ENCODE measurements around the gene TEX52.

TEX52 gene

DNA sequence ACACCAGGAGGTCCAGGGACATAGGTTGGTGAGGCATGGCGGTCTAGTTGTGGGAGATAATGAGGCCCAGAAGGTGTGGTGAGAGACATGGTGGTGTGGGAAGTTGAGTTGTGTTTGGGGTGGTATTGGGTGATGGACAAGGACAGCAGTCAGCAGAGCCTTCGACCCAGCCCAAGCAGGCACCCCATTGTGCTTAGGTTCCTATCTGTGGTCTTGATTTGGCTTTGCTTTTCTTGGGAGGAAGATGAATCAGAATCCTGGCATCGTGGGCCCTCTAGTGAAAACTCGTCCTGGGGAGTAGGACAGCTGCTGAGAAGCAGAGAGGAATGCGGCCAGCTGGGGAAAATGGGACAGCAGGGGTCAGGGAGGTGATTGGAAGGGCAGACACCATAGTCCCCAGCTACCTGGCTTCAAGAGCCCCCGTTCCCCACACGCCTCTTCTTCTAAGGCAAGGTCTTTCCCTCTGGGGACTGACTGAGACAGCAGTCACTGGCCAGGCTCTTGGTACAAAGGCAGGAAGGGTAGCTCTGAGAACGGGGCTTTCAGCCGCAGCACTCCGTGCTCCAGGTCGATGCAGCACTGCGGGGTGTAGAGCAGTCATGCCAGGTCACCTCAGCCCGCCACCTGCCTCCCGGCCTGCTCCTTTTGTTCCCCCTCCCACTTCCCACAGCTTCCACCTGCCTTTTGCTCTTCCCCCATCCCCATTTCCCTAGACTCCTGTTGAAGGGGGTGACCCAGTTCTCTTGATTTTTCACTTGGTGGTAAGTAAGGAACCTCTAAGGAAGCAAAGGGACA lies 29.9 kb downstream of the TEX52 start:
- DNase-seq, result no peak

DNA sequence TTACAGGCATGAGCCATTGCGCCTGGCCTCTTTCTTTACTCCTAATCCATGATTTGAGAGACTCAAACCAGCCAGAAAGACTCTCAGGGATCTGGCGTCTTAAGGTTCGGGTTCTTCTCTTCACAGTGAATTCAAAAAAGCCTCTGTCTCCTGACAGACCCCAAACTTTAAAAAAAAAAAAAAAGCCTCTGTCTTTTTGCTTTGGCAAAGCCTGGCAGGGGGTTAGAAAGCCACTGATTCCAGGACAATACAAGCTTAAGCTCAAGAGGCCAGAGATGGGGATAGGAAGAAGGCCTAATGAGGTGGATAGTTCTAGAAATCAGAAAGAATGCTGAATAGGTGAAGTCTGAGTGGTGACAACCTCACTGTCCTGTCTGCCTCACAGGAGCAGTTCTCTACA lies 30.8 kb downstream of the TEX52 start:
- no peak for DNase-seq

DNA sequence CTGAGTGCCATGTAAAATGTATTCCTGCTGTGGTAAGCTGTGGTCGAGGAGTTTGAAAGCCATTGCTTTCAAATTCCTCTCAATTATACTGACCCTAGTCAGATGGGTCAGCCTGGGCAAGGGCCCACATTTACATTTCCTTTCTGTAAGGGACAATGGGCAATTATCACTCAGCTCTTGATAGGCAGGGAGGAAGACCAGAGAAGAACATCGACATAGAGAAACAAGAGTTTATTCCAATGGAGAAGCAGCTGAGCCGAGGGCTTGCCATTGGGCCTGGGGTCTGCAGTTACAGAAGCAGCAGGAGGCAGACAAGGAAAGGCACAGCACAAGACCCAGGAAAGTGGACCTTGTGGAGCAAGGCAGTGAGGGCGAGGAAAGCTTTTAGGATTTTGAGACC lies 31.7 kb downstream of the TEX52 start:
- DNase-seq, result no peak

DNA sequence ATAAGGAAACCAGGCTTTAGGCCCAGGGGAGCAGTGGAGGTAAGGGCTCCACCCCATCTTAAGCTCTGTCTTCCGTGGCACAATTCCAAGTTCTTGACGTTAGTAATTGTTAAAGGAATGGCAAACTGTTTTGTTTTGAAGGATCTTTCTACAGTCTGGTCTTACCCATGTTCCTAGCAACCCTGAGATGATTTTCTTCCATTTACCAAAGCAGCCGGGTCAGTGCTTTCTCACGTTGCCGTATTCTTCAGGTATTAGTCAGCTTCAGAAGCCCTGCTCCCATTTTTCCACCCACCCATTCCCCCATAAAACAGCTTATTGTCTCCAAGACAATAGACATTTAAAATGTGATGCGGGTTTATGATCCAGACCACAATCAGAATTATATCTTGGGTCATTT lies 32.3 kb downstream of the TEX52 start:
- DNase-seq, result no peak

DNA sequence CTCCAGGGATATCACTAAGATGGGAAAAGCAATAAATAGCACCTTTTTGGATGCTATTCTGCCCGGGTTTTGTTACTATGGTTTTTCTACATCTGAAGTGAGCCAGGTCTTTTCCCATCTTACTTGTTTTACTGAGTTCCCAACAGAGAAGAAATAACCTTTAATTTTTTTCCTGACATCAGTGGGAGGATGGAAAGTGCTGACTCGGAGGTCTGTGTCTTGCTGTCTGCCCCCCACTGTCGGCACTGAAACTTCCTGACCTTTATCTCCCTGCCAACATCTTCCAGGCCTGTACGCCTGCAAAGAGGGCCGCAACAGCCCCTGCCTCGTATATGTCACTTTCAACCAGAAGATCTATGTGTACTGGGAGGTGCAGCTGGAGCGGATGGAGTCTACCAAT lies 33.4 kb downstream of the TEX52 start:
- no peak for DNase-seq

DNA sequence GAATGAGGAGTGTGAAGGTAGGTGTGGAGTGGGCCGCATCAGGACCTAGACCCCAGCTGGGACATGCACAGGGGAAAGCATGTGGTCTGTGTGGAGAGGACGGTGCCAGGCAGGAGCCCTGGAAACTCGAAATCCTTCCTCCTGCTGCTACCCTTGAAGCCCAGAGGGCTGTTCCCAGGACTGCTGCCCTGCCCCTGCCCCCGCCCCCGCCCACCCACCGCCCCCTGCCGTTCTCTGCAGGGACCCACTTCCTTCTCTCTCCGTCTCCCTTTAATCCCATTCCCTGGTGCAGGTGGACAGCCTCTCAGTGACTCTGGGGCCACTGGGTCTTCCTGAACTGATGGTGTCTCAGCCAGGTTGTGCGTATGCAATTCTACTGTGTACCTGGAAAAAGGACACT lies 36.4 kb downstream of the TEX52 start:
- DNase-seq, result no peak

DNA sequence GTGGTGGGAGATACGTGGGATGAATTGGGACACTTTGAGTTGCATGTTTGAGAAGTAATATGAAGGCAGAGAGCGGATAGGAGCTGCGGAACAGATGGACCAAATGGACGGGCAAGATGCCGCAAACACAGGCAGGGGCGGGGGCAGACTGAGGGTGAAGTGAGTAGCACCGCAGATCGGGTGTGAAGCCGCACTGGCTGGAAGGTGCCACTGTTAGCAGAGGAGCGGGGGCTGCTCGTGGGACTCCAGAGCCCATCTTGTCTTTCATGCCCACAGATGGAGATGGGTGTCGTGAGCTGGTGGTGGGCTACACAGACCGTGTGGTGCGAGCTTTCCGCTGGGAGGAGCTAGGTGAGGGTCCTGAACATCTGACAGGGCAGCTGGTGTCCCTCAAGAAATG lies 37.0 kb downstream of the TEX52 start:
- no peak for DNase-seq

DNA sequence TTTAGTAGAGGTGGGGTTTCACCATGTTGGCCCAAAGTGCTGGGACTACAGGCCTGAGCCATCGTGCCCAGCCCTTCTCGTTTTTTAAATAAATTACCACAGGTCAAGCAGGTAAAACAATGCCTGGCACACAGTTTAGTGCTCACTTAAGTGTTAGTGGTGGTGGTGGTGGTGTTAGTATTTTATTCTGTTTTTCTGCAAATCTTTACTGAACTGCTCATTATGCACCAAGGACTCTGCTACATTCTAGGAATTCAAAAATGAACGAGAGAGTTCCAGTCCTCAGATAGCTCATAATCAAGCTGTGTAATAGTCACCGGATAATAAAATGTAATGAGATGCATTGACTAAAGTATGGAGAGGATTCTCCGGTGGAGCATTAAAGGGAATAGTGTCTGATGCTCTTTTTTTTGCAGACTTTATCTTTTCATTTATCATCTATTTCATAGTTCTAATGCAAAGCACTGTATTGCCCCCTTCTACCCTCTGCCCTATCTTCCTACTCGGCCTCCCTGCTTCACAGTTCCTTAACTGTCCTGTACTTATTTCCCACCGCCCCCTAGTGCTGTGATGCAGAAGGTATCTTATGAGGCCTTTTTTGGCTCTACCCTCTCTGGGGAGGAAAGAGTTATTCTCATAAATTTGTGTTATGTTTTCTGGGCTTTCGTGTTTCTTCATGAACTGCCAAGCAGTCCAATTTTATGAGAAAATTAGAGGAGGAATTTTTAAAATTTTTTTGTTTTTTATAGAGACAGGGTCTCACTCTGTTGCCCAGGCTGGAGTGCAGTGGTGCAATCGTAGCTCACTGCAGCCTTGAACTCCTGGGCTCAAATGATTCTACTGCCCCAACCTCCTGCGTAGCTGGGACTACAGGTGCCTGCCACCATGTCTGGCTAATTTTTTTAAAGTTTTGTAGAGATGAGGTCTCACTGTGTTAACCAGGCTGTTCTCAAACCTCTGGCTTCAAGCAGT lies 43.3 kb downstream of the TEX52 start:
- DNase-seq, result peak; percentile 77

DNA sequence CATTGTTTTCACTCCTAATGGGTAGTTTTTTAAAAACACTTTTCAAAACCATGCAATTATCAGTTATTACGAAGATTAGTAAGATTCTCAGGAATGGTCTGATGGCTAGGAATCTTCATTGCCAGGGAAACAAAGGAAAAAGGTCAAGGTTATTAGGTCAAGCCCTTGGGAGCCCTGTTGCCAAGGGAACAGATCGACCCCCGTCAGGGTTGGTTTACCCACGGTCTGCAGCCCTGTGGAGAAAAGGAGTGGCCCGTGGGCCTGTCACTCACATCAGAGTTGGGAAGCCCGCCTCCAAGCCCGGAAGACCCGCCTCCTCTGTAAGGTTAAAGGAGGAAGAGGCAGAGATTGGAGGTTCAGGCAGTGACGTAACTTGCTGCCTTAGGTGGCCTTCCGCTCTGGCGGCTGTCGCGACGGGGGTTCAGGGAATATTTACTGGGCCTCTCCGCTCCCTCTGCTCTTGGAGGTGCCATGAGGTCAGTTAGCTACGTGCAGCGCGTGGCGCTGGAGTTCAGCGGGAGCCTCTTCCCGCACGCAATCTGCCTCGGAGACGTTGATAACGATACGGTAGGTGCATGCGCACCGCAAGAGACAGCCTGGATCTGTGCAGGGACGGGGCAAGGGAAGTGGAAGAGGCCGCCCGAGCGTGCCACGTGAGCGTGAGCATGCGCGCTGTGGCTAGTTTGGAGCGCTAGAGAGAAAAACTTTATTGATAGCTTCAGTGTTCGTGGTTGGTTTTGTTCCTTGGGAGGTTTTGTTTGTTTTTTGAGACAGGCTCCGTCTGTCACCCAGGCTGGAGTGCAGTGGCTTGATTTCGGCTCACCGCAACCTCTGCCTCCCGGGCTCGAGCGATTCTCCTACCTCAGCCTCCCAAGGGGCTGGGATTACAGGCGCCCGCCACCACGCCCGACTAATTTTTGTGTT lies 44.3 kb downstream of the TEX52 start, which contains the start of gene ITFG2:
Gene ITFG2, plus strand, starts transcription at position 379 of the 924 bp plus-strand sequence. Its CDS starts 93 bp downstream, at position 472.
- DNase-seq, result peak; percentile 100

DNA sequence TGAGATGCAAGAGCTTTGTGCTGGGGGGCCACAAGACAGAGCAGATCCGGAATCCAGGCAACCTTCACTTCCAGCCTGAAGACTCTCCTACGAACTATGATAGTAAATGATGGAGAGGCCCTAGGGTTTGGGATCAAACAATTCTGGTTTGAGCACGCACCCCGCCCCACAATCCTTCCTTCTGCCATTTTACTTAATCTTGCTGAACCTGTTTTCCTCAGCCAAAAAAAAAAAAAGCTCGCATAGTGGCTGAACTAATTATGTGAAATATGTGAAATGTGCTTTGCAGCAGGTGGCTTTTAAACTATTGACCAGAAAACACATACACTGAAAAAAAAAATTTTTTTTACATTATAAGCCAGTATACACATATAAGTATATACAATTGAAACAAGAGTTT lies 45.0 kb downstream of the TEX52 start:
- DNase-seq, result peak; percentile 60

DNA sequence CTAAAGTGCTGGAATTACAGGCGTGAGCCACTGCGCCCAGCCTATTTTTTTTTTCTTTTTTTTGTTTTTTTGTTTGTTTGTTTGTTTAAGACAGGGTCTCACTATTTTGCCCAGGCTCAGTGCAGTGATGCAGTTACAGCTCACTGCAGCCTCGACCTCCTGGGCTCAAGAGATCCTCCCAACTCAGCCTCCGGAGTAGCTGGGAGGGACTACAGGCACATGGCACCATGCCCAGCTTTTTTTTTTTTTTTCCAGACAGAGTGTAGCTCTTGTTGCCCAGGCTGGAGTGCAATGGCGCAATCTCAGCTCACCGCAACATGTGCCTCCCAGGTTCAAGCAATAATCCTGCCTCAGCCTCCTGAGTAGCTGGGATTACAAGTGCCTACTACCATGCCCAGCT lies 50.1 kb downstream of the TEX52 start:
- no peak for DNase-seq

DNA sequence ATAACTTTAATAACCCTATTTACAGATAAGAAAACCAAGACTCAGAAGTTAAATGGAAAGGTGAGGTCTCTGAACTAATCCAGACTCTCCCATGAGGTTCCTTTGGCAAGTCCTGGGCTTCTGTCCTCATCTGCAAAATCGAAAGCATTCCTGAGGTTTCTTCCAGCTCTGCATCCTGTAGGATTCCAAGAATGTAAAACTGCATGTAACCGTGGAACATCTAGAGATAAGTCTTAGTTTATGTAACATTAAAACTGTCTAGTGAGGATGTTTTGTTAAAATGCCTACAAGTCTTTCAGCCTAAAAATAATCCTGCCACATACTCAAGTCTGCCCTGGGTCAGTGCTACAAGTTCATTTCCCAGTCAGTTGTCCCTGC lies 51.7 kb downstream of the TEX52 start:
- no peak for DNase-seq

DNA sequence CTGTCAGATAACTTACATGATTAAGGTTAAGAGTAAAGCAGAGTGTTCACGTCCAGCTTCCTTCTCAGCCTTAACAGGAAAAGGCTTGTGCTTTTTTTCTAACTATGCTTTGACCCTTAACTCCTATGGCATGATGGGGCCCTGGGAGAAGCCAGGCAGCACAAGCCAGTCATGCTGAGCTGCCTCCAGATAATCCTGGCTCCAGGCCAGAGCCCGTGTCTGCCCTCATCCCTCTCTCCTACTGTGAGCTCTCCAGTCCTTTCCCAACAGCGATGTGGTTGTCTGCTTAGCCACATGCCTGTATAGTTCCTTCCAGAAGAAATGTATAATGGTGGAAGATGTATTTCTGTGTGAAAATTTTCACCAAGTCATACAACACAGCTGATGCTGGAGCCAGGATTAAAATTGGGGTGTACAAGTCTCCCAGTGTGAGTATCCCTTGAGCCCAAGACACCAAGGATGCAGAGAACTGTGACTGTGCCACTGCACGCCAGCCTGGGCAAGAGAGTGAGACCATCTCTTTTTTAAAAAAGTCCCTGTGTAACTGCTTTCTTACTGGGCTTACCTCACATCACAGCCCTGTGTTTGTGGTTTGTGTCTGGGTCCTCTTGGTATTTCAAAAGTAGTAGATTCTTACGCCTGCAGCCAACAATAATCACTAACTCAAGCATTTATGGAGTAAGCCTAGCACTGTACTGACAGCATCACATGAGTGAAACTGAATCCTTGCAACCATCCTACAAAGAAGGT lies 52.3 kb downstream of the TEX52 start:
- DNase-seq, result peak; percentile 26

DNA sequence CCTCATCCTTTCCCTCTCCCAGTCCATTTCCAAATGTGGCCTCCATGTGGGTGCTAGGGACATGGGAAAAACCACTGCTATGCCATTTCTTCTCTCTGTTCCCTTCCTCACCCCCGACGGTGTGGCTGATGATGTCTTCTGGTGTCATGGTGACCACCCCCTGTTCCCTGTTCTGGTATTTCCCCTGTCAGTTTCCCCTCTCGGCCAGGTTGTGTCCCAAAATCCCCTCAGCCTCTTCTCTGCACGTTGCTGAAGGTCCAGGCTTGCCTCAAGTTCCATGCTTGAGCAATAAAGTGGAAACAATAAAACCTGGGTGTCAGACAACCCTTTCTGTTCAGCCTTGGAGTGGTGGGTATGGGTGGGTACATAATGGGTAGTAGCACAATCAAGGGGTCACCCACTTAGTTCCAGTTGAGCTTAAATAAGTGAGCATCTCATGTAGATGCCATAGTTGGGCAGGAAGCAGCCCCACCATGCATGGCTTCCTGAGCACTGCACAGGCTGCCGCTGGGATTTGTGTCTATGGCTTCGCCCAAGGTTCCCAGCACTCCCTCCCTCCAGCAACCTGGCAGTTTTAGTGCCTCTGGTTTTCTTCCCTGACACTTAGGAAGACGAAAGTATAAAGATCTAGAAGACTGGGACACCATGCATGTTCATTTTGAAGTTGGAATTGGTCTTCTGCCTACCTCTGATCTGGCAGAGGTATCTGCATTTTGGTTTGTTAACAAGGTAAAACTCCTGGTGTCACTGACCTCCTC lies 53.0 kb downstream of the TEX52 start:
- DNase-seq, result no peak

DNA sequence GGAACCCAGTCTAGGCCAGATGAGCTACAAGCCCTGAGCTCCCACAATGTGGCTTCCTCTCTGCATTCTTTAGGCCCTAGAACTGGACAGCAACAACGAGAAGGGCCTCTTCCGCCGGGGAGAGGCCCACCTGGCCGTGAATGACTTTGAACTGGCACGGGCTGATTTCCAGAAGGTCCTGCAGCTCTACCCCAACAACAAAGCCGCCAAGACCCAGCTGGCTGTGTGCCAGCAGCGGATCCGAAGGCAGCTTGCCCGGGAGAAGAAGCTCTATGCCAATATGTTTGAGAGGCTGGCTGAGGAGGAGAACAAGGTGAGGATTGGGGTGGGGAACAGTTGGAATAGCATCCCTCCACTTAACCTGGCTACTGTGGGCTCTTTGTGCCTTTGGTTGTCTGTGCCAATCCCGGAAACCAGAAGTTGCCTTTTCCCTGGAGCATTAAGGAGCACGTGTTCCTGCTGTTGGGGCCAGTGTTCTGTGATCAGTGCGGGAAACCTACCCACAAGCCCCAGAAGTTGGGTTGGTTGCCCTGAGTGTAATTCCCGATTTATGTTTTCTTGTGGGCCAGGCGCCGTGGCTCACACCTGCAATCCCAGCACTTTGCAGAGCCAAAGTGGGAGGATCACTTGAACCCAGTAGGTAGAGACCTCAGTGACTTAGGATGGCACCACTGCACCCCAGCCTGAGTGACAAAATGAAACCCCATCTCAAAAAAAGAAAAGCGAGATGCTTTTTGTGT lies 55.6 kb downstream of the TEX52 start:
- DNase-seq, result no peak

DNA sequence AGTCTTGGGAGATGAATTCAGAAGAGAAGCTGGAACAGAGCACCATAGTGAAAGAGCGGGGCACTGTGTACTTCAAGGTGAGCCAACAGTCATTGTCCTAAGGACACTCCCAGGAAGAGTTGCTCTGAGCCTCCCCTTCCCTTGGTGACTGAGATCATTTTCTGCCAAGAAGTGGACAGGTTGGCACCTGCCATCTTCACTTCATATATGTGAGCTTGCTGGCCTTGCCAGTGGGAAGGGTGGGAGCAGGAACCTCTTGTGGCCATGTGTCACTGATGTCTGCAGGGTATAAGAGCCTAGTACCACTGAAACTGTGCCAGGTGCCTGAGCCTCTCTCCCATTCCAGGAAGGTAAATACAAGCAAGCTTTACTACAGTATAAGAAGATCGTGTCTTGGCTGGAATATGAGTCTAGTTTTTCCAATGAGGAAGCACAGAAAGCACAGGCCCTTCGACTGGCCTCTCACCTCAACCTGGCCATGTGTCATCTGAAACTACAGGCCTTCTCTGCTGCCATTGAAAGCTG lies 56.7 kb downstream of the TEX52 start:
- no peak for DNase-seq
